Measurements from ENCODE around the gene ATG2A. TPM values are rescaled to one million over a fixed set of nuclear protein-coding genes. Genes with fewer than 3 reads are reported as not detected.

The ATG2A gene
- total and polyA plus RNA-seq, 2 of the 8 experiments (the other 6 are each of a cell fraction or from before 2014, with no cell fraction given): 12.1 to 22.1 TPM

DNA sequence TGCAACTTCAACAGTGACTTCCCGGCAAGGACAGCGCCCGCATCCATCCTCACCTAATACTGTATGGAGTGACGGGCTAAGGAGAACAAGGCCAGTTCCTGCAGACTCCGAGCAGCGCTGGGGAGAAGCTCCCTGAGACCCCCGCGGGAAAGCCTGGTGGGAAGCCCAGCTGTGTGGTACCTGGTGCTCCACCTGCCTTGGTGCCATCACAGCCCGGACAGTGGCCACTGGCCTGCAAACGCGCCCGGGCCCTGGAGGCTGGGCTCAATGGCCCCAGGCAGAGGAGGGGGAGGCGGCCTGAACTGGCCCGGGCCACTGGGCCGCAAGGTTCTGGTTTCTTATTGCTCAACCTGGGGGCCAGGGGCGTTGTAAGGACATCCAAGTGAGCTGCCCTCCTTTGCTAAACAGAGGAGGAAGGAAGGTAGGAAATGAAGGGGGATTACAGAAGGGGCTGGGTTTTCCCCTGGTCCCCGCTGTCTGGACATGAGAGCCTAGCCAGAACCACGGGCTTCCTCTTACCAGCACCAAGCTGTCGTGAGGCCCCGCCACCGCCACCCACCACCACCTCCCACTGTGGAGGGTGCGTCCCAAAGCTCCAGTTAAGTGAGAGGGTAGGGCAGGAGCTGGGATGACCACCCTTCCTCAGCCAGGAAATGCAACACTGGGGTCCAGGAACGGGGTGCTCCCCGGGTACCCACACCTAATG lies 64.1 kb downstream of the ATG2A start:
- Histone ChIP-seq H3K27me3 (replicated peaks in 1 of 4; ENCODE audit: control insufficient read depth in 3 of 4, extremely low read depth in 1 of 4, insufficient read depth in 3 of 4, low read length in 3 of 4) (no peaks in the 10 kb centered on the region), H3K4ac (replicated peaks; ENCODE audit: insufficient read length, low read depth, low read length) (no peak overlapping the region), H3K27ac (ENCODE audit: low read depth, low read length) (no peak overlapping the region), H3K79me2 (ENCODE audit: control insufficient read depth in 1 of 2, insufficient read depth in 2 of 2, low read length in 2 of 2) (no peaks in the 10 kb centered on the region), H2BK15ac (ENCODE audit: low read length) (no peak overlapping the region), H4K91ac (replicated peaks; ENCODE audit: insufficient read length, low read length) (no peak overlapping the region), H3K23me2 (ENCODE audit: low read depth, low read length) (no peaks in the 10 kb centered on the region), H3K9ac (replicated peaks in 1 of 4; ENCODE audit: extremely low read depth in 1 of 4, low read depth in 3 of 4, low read length in 3 of 4) (no peak overlapping the region), H4K5ac (ENCODE audit: insufficient read length, low read depth, low read length) (no peak overlapping the region), H2BK120ac (replicated peaks; ENCODE audit: low read depth, low read length) (no peak overlapping the region), H2AFZ (ENCODE audit: low read length) (no peak overlapping the region), H3K9me3 (ENCODE audit: insufficient read depth in 2 of 2, low read depth in 1 of 2, low read length in 1 of 2) (no peaks in the 10 kb centered on the region), H2AK5ac (ENCODE audit: low read depth, low read length) (no peak overlapping the region), H2BK20ac (ENCODE audit: low read length) (no peak overlapping the region), H2BK12ac (ENCODE audit: low read depth, low read length) (no peak overlapping the region), H3K4me1 (replicated peaks in 1 of 4; ENCODE audit: control insufficient read depth in 3 of 4, insufficient read depth in 4 of 4, low read length in 3 of 4) (peaks cover 0 to 17% (median 7%) of the 10 kb centered on the region in 4 experiments; a peak in 6 of 7 replicates), H3K18ac (ENCODE audit: extremely low read depth, low read length) (no peak overlapping the region), H3K36me3 (ENCODE audit: control insufficient read depth in 2 of 4, insufficient read depth in 4 of 4, low read length in 3 of 4) (peaks cover 0 to 5% (median 0%) of the 10 kb centered on the region in 4 experiments; a peak in 1 of 8 replicates), H3K14ac (ENCODE audit: insufficient read length) (no peak overlapping the region), H3K4me3 (ENCODE audit: extremely low read depth in 1 of 4, insufficient read depth in 2 of 4, low read depth in 3 of 4, low read length in 4 of 4) (no peak overlapping the region), H4K20me1 (replicated peaks in 1 of 2; ENCODE audit: control insufficient read depth in 1 of 2, insufficient read depth in 2 of 2, low read length in 2 of 2) (peaks cover 0 to 5% of the 10 kb centered on the region in 2 experiments), H3K79me1 (ENCODE audit: low read depth, low read length) (no peaks in the 10 kb centered on the region), H3K56ac (replicated peaks; ENCODE audit: insufficient read length, low read depth, low read length) (no peak overlapping the region), H4K8ac (ENCODE audit: extremely low read depth, insufficient read depth, low read length) (no peak overlapping the region), H2BK5ac (ENCODE audit: low read depth, low read length) (no peak overlapping the region), H3K4me2 (ENCODE audit: insufficient read depth in 1 of 2, low read depth in 2 of 2, low read length in 2 of 2) (no peak overlapping the region), H3K23ac (ENCODE audit: insufficient read length) (no peak overlapping the region)
- DNase-seq (ENCODE audit: low read depth in 1 of 2, low spot score in 2 of 2): no peak
- 87% methylated on average over 21 of the region's 24 CpGs; no CpG with 5 or more reads in 1 of the 2 experiments for WGBS, 2 experiments (ENCODE audit: extremely low coverage in 1 of 2, insufficient coverage in 1 of 2, insufficient read length in 1 of 2, insufficient replicate concordance in 2 of 2, low coverage in 1 of 2, low lambda C conversion rate in 2 of 2, missing lambda C conversion rate in 1 of 2)
- ChIA-PET POLR2A (ENCODE audit: partially characterized antibody) (interaction anchor here (0.8 to 25.7 kb wide), 4 partner anchors 8 to 31 kb away, joined by 3 to 408 read pairs (median 4); partner anchors contain the start of gene EHD1), CTCF (ENCODE audit: partially characterized antibody) (interaction anchor here (1.1 to 32.3 kb wide), 5 partner anchors 10 to 95 kb away, joined by 3 to 1058 read pairs (median 12); partner anchors contain the start of genes EHD1 and GPHA2)
- no peak for FAIRE-seq
- no peak for TF ChIP-seq BRCA1 (IDR thresholded peaks at IDR 0.05; ENCODE audit: low read depth, low read length)
- TF ChIP-seq EP300 (IDR thresholded peaks at IDR 0.05; ENCODE audit: borderline replicate concordance in 1 of 2, low read depth in 2 of 2, low read length in 2 of 2): no peak
